OCI-LY3 (cell line): ENCODE results near the gene SMYD4.

Experiments used
- CTCF ChIP-seq: fragments of 200-600, 300-600 bp; sonication (generic); IDR thresholded peaks from 2 replicates; pipeline ENCODE4 v1.5.1; 2014; ENCODE audit warnings: antibody characterized with exemption, low read length, low read depth
- EZH2phosphoT487 ChIP-seq: fragments of 200-600 bp; shearing (Covaris generic); IDR thresholded peaks from 2 replicates; pipeline ENCODE4 v1.6.1; 2018; ENCODE audit warnings: antibody characterized with exemption, mixed run types, low read depth

- TF ChIP-seq CTCF: no peak
- no peak for TF ChIP-seq EZH2phosphoT487
Measured at GRCh38 chr17:1773696-1774181, 56.0 kb downstream of the SMYD4 start.
